ENCODE data around the gene ZFAND3. TPM values are rescaled to one million over a fixed set of nuclear protein-coding genes. Genes with fewer than 3 reads are reported as not detected.
A peak's percentile ranks its signal among the peaks of the same experiment; 100 is the strongest.

The ZFAND3 gene
- total RNA-seq, 1 experiment from 2014 or later, result 22.2 TPM

DNA sequence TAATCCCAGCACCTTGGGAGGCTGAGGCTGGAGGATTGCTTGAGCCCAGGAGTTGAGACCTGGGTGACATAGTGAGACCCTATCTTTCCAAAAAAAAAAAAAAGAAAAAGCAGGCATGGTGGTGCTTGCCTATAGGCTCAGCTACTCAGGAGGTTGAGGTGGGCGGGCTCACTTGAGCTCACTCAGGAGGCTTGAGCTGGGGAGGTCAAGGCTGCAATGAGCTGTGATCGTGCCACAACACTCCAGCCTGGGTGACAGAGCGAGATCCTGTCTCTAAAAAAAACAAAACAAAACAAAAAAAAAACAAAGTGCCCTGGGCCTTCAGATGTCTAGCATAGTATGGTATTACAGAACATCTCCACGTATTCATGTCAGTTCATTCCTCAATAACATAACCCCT lies 42.9 kb downstream of the ZFAND3 start:
- CTCF ChIA-PET, result no interaction called here
- Histone ChIP-seq H3K79me2 (ENCODE audit: low read length) (peaks cover 90% of the 10 kb centered on the region), H3K9me3 (ENCODE audit: low read length) (no peaks in the 10 kb centered on the region), H4K20me1 (ENCODE audit: low read length) (peaks cover 63% of the 10 kb centered on the region), H3K27me3 (ENCODE audit: low read length) (no peaks in the 10 kb centered on the region), H2AFZ (ENCODE audit: low read length) (no peak overlapping the region), H3K9me2 (replicated peaks; ENCODE audit: low read length) (no peaks in the 10 kb centered on the region), H3K4me3 (ENCODE audit: low read length) (no peak overlapping the region), H3F3A (ENCODE audit: low read length, unreplicated experiment) (peaks cover 7% of the 10 kb centered on the region), H3K27ac (ENCODE audit: low read length) (peak overlapping the region; percentile 52), H3K36me3 (ENCODE audit: low read depth, low read length) (peaks cover 13% of the 10 kb centered on the region; the same call in 1 of the 2 replicates), H3K4me2 (ENCODE audit: low read length) (peak overlapping the region; percentile 19), H3K9ac (ENCODE audit: low read length) (no peak overlapping the region), H3K4me1 (ENCODE audit: insufficient read depth, low read length) (peaks cover 43% of the 10 kb centered on the region)
- no TSS peak for BruUV-seq (replicated peaks)
- DNase-seq (no peak), ATAC-seq (no peak)
- POLR2A ChIA-PET (ENCODE audit: unreplicated experiment), result no interaction called here
- intact Hi-C loops (cut with micrococcal nuclease), result loop anchor here (2.0 to 10.0 kb wide), 3 partner anchors 35 to 152 kb away; partner anchors contain the start of gene ZFAND3
- no peak for TF ChIP-seq EZH2 (IDR thresholded peaks at IDR 0.05; ENCODE audit: low read length, unreplicated experiment)
- TF ChIP-seq EZH2phosphoT487 (IDR thresholded peaks at IDR 0.05; ENCODE audit: borderline replicate concordance, low read length), result no peak
- TF ChIP-seq, protein P1, sequence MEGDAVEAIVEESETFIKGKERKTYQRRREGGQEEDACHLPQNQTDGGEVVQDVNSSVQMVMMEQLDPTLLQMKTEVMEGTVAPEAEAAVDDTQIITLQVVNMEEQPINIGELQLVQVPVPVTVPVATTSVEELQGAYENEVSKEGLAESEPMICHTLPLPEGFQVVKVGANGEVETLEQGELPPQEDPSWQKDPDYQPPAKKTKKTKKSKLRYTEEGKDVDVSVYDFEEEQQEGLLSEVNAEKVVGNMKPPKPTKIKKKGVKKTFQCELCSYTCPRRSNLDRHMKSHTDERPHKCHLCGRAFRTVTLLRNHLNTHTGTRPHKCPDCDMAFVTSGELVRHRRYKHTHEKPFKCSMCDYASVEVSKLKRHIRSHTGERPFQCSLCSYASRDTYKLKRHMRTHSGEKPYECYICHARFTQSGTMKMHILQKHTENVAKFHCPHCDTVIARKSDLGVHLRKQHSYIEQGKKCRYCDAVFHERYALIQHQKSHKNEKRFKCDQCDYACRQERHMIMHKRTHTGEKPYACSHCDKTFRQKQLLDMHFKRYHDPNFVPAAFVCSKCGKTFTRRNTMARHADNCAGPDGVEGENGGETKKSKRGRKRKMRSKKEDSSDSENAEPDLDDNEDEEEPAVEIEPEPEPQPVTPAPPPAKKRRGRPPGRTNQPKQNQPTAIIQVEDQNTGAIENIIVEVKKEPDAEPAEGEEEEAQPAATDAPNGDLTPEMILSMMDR (conservative IDR thresholded peaks at IDR 0.05; ENCODE audit: low read depth, low read length), result no peak

DNA sequence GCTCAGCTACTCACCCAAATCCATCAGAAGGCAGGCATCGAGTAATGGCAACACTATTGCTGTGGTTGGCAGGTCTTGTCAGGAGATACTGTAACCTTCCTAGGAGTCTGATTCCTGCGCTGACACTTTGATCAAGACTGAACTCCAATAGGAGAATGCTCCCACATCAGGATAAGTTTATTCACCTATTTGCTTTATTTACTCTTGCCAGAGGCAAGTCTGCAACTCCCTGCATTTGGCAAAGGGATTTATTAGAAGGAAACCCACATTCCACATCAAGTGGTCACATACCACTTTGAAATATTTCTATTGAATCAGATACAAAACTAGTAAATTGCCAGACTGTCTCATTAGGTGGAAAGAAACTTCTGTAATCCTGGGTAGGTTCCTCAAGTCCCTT lies 43.5 kb downstream of the ZFAND3 start:
- Histone ChIP-seq H3K9me3 (ENCODE audit: low read length) (no peaks in the 10 kb centered on the region), H3K27ac (ENCODE audit: low read length) (peak overlapping the region; percentile 52), H2AFZ (ENCODE audit: low read length) (no peak overlapping the region), H3K4me1 (ENCODE audit: insufficient read depth, low read length) (peaks cover 43% of the 10 kb centered on the region), H3K4me2 (ENCODE audit: low read length) (peak overlapping the region; percentile 19), H4K20me1 (ENCODE audit: low read length) (peaks cover 65% of the 10 kb centered on the region), H3K4me3 (ENCODE audit: low read length) (no peak overlapping the region), H3K9me2 (replicated peaks; ENCODE audit: low read length) (no peaks in the 10 kb centered on the region), H3K27me3 (ENCODE audit: low read length) (no peaks in the 10 kb centered on the region), H3K36me3 (ENCODE audit: low read depth, low read length) (peaks cover 13% of the 10 kb centered on the region; the same call in 1 of the 2 replicates), H3F3A (ENCODE audit: low read length, unreplicated experiment) (peaks cover 7% of the 10 kb centered on the region), H3K79me2 (ENCODE audit: low read length) (peaks cover 90% of the 10 kb centered on the region), H3K9ac (ENCODE audit: low read length) (no peak overlapping the region)
- TF ChIP-seq EZH2phosphoT487 (IDR thresholded peaks at IDR 0.05; ENCODE audit: borderline replicate concordance, low read length) (no peak), EZH2 (IDR thresholded peaks at IDR 0.05; ENCODE audit: low read length, unreplicated experiment) (no peak)
- TF ChIP-seq, protein P1 (conservative IDR thresholded peaks at IDR 0.05; ENCODE audit: low read depth, low read length), result no peak
- ATAC-seq, result peak; percentile 91
- CTCF ChIA-PET, result no interaction called here
- peak; percentile 96 for DNase-seq
- POLR2A ChIA-PET (ENCODE audit: unreplicated experiment), result no interaction called here
- intact Hi-C loops (cut with micrococcal nuclease), result loop anchor here (2.0 to 10.0 kb wide), 3 partner anchors 34 to 152 kb away; partner anchors contain the start of gene ZFAND3
- BruUV-seq (replicated peaks), result no TSS peak

DNA sequence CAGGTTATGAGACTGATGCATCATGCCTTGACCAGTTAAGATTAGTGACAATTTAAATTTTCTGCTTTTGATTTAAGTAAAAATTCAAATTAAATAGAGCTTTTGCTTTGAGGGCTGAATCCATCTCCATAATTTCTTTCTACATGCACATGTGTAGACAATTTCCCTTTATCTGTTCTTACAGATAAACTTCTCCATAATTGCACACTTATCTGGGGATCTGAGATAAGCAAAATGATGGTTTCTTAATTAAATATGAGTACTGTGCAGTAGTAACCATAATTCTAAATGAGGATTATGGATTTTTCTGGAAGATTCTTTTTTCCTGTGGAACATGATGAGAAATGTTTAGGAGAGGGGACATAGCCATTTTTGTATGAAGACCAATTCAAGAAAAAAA lies 44.7 kb downstream of the ZFAND3 start:
- no peak overlapping the region for H3K27ac ChIP-seq (ENCODE audit: low read length)
- H3K36me3 ChIP-seq (ENCODE audit: low read depth, low read length), result peaks cover 13% of the 10 kb centered on the region; the same call in 1 of the 2 replicates
- peaks cover 41% of the 10 kb centered on the region for H3K4me1 ChIP-seq (ENCODE audit: insufficient read depth, low read length)
- peaks cover 62% of the 10 kb centered on the region for H4K20me1 ChIP-seq (ENCODE audit: low read length)
- peaks cover 7% of the 10 kb centered on the region for H3F3A ChIP-seq (ENCODE audit: low read length, unreplicated experiment)
- H2AFZ ChIP-seq (ENCODE audit: low read length), result no peak overlapping the region
- POLR2A ChIA-PET (ENCODE audit: unreplicated experiment), result interaction anchor here (0.7 kb wide), 1 partner anchor 198 kb away, joined by 5 read pairs; no protein-coding TSS in a partner anchor
- no peaks in the 10 kb centered on the region for H3K27me3 ChIP-seq (ENCODE audit: low read length)
- intact Hi-C loops (cut with micrococcal nuclease), result loop anchor here (5.0 to 10.0 kb wide), 2 partner anchors 33 to 151 kb away; no protein-coding TSS in a partner anchor
- H3K4me3 ChIP-seq (ENCODE audit: low read length), result no peak overlapping the region
- no peak for DNase-seq
- TF ChIP-seq EZH2 (IDR thresholded peaks at IDR 0.05; ENCODE audit: low read length, unreplicated experiment) (no peak), EZH2phosphoT487 (IDR thresholded peaks at IDR 0.05; ENCODE audit: borderline replicate concordance, low read length) (no peak)
- ATAC-seq, result no peak
- BruUV-seq (replicated peaks), result no TSS peak
- H3K9me2 ChIP-seq (replicated peaks; ENCODE audit: low read length), result no peaks in the 10 kb centered on the region
- no peak overlapping the region for H3K9ac ChIP-seq (ENCODE audit: low read length)
- H3K9me3 ChIP-seq (ENCODE audit: low read length), result no peaks in the 10 kb centered on the region
- CTCF ChIA-PET, result interaction anchor here (0.6 kb wide), 1 partner anchor 159 kb away, joined by 10 read pairs; no protein-coding TSS in a partner anchor
- H3K4me2 ChIP-seq (ENCODE audit: low read length), result no peak overlapping the region
- peaks cover 90% of the 10 kb centered on the region for H3K79me2 ChIP-seq (ENCODE audit: low read length)

Data from PC-3 (cell line).